LNCaP clone FGC (cell line): ENCODE data around the gene ITPA.

Experiments
- DNase-seq: peaks from one replicate; pipeline ENCODE4 v3.0.0-alpha.2; 2011; ENCODE audit warnings: low read depth
- H3K4me3 ChIP-seq: 2 replicates; pipeline ENCODE4 v1.5.1; 2011; ENCODE audit warnings: mild to moderate bottlenecking, low read depth, low read length, control low read depth
- TF ChIP-seq, protein P1 (sequence below): IDR thresholded peaks from 2 replicates; pipeline ENCODE4 v1.5.1; 2012; ENCODE audit warnings: mild to moderate bottlenecking; ENCODE audit not compliant: control insufficient read depth, insufficient read depth; ENCODE audit errors: extremely low read depth

Gene ITPA

DNA sequence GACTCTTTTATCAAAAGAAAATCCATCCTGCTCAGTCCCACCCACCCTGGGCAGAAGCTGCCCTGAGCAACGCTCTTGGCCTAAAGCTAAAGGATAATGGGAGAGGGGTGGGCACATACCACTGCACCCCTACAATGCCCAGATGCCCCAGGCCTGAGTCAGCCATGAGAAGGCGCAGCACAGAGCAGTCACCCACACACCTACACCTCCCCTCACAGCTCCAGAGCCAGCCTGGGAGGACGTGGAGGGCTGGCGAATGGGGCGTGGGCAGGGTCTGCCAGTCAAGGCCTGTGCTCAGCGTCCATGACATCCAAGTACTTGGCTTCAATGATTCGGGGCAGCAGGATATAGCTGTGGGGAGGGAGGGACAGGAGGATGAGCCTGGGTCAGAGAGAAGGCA is 18.2 kb downstream of the ITPA start:
- TF ChIP-seq, protein P1, sequence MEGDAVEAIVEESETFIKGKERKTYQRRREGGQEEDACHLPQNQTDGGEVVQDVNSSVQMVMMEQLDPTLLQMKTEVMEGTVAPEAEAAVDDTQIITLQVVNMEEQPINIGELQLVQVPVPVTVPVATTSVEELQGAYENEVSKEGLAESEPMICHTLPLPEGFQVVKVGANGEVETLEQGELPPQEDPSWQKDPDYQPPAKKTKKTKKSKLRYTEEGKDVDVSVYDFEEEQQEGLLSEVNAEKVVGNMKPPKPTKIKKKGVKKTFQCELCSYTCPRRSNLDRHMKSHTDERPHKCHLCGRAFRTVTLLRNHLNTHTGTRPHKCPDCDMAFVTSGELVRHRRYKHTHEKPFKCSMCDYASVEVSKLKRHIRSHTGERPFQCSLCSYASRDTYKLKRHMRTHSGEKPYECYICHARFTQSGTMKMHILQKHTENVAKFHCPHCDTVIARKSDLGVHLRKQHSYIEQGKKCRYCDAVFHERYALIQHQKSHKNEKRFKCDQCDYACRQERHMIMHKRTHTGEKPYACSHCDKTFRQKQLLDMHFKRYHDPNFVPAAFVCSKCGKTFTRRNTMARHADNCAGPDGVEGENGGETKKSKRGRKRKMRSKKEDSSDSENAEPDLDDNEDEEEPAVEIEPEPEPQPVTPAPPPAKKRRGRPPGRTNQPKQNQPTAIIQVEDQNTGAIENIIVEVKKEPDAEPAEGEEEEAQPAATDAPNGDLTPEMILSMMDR = no peak
- DNase-seq = no peak
- H3K4me3 ChIP-seq = no peak overlapping the region

DNA sequence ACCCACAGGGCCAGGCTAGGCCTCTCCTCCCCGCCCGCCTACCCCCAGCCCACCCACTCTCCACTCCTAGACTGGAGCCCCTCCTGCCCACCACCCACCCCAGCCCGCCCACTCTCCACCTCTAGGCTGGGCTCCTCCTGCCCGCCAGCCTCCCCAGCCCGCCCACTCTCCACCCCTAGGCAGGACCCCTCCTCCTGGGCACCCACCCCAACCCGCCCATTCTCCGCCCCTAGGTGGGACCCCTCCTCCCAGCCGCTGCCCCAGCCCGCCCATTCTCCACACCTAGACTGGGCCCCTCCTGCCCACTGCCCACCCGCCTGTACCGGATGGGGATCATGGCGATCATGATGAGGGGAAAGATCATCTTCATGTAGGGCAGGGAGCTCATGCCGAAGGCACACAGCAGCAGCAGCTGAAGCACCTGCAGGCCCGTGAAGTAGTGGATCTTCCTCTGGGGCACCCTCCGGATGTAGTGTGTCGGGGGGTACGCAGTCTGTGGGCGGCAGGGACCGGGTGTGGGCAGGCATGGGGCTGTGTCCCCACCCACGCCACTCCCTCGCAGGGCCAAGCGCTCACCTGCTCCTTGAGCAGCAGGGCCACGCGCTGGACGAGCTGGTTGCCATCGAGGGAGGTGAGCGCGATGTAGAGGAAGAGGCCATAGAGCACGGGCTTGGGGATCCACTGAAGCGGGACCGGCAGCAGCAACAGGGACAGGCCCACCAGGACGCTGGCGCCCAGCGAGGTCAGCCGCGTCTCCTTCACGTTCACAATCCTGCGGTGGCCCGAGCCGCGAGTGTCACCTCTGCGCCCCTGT is 18.8 kb downstream of the ITPA start:
- no peak overlapping the region for H3K4me3 ChIP-seq
- TF ChIP-seq, protein P1 = no peak
- no peak for DNase-seq

DNA sequence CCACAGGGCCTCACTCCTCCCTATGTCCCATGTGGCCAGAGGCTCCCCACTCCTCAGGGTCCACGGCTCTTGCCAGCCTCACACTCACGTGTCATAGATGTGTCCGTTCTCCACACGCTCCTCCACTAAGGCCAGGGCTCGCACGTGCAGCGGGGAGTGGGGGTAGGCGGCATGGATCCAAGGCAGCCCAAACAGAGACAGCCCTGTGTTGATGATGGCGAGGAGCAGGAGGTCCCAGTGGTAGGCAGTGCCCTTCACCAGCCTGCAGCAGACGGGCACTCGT is 19.4 kb downstream of the ITPA start:
- TF ChIP-seq, protein P1 = no peak
- no peak for DNase-seq
- no peak overlapping the region for H3K4me3 ChIP-seq

DNA sequence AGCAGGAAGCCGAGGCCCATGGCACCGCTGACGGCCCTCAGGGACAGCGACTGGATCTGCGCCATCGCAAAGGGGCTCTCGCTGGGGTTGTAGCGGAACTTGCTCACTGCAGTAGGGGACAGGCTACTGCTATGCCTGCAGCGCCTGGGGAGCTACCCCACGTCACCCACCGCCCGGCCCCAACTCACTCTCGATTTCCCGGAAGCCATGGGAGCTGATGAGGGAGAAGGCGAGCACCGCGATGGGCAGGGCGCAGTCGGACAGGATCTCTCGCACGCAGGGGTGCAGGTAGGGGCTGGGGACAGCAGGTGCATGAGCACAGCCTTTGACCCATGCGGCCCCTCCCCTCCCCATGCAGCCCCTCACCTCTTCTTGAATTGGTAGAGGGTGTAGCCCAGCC is 19.9 kb downstream of the ITPA start:
- TF ChIP-seq, protein P1 = no peak
- no peak overlapping the region for H3K4me3 ChIP-seq
- no peak for DNase-seq

DNA sequence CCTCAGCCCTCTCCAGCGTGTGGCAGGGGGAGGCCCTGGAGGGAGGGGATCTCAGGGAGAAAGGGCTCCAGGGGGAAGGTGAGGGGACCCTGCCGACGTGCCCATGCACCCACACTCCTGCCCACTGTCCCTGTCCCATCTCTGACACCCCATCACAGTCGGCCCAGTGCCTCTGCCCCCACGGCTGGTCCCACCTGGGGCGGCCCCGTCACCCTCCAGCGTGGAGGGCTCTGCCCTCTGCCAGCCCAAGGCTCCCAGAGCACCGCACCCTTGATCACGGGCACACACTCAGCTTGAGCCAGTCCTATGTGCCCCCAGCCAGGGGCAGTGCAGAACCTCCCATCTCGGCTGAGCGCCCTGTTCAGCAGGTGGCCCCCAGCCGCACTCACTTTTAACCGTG is 20.5 kb downstream of the ITPA start:
- no peak for DNase-seq
- TF ChIP-seq, protein P1 = no peak
- no peak overlapping the region for H3K4me3 ChIP-seq

DNA sequence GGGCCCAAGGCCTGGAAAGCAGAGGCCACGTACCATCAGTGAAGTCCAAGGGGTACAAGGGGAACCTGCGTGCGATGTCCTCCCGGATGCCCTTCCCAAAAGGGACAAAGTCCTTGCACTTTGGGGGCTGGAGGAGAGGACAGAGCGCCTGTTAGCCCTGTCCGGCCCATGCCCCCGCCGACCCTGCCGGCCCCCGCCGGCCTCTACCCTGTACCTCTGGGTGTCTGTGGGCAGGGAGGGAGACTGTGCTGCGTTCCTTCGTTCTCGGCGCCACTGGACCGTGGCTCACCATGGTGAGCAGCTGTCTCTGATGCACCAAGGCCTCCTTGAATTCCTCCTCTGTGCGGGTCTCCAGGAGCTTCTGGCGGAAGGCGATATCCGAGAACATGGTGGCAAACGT is 21.8 kb downstream of the ITPA start:
- no peak for DNase-seq
- H3K4me3 ChIP-seq = no peak overlapping the region
- TF ChIP-seq, protein P1 = no peak
